SK-N-MC (cell line): ENCODE data around the gene GPRC5D.

Experiments
- DNase-seq: peaks from one replicate; pipeline ENCODE4 v3.0.0-alpha.2; 2011; ENCODE audit warnings: low read depth, low spot score
- H3K27ac ChIP-seq: fragments of 200-600 bp; sonication (generic); 2 replicates; pipeline ENCODE4 v1.5.1; 2016; ENCODE audit warnings: mixed run types
- H3K36me3 ChIP-seq: fragments of 200-600 bp; sonication (generic); 2 replicates; pipeline ENCODE4 v1.6.1; 2017; ENCODE audit warnings: antibody characterized with exemption, low read length, mixed read lengths; ENCODE audit not compliant: insufficient read depth
- H3K4me3 ChIP-seq: fragments of 200-600 bp; sonication (generic); 2 replicates; pipeline ENCODE4 v1.5.1; 2016
- H3K9ac ChIP-seq: fragments of 200-600 bp; sonication (generic); 2 replicates; pipeline ENCODE4 v1.8.0; 2017; ENCODE audit warnings: mixed run types, mixed read lengths; ENCODE audit not compliant: insufficient read length
- H3K9me3 ChIP-seq: fragments of 200-600 bp; sonication (generic); 2 replicates; pipeline ENCODE4 v1.6.1; 2017; ENCODE audit warnings: low read depth, mild to moderate bottlenecking, antibody characterized with exemption, low read length, moderate library complexity, mixed read lengths
- EZH2 ChIP-seq: fragments of 200-600 bp; sonication (generic); IDR thresholded peaks from one replicate; pipeline ENCODE4 v1.6.1; 2017; ENCODE audit warnings: antibody characterized with exemption
- FOXP2 ChIP-seq: optimal IDR thresholded peaks from 2 replicates; pipeline ENCODE3; 2011; ENCODE audit warnings: mild to moderate bottlenecking, moderate library complexity; ENCODE audit not compliant: insufficient read depth; ENCODE audit errors: extremely low read length, control extremely low read depth
- POLR2AphosphoS5 ChIP-seq: IDR thresholded peaks from 2 replicates; pipeline ENCODE4 v1.6.1; 2012; ENCODE audit warnings: mild to moderate bottlenecking, low read depth, low read length, borderline replicate concordance

The GPRC5D gene

DNA sequence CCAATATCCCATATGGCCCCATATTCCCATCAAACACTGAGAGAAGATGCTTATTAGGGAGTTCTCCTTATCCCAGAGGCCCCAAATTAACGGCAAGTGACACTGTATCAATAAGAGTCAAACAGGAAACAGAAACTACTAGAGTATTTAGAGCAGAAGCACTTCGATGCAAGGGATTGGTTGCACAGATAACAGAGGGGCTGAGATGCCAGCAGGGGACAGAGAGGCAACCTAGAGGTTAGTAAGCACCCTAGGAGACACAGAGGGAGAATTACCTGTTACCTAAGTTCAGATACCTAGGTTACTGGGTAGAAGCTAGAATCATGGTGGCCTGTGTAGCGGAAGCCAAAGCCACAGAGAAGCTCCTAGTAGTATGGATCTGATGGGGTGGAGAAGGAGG is 45.2 kb upstream of the GPRC5D start:
- Histone ChIP-seq H3K36me3 (no peaks in the 10 kb centered on the region), H3K9me3 (no peaks in the 10 kb centered on the region), H3K9ac (no peak overlapping the region), H3K4me3 (no peak overlapping the region), H3K27ac (no peak overlapping the region)
- TF ChIP-seq EZH2, result no peak
- no peak for TF ChIP-seq POLR2AphosphoS5
- no peak for TF ChIP-seq FOXP2
- DNase-seq, result no peak

- H3K9ac ChIP-seq, result no peak overlapping the region
- DNase-seq, result no peak
- no peak for TF ChIP-seq POLR2AphosphoS5
- TF ChIP-seq FOXP2, result no peak
- no peak for TF ChIP-seq EZH2
- H3K36me3 ChIP-seq, result no peaks in the 10 kb centered on the region
- no peak overlapping the region for H3K27ac ChIP-seq
- H3K9me3 ChIP-seq, result no peaks in the 10 kb centered on the region
- H3K4me3 ChIP-seq, result no peak overlapping the region
Measured at GRCh38 chr12:12996209-12996608, 44.2 kb upstream of the GPRC5D start.

DNA sequence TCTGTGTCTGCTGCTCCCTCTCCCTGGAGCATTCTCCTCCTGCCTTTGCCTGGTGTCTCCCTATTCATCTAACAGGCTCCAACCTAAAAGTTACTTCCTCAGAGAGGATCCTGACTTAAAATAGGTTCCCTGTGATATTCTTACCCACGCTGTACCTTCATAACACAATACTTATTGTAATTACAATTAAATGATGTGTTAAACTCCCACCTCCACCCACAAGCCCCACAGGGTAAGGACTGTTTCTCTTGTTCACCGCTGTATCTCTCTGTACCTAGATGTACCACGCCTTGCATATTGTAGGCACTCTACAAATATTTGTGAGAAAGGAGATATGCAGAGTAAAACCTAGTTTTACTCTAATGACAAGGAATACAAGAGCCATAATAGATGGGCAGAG is 43.1 kb upstream of the GPRC5D start:
- no peaks in the 10 kb centered on the region for H3K36me3 ChIP-seq
- no peak overlapping the region for H3K4me3 ChIP-seq
- H3K9ac ChIP-seq, result no peak overlapping the region
- no peak overlapping the region for H3K27ac ChIP-seq
- no peaks in the 10 kb centered on the region for H3K9me3 ChIP-seq
- DNase-seq, result no peak
- TF ChIP-seq POLR2AphosphoS5 (no peak), FOXP2 (no peak), EZH2 (no peak)

DNA sequence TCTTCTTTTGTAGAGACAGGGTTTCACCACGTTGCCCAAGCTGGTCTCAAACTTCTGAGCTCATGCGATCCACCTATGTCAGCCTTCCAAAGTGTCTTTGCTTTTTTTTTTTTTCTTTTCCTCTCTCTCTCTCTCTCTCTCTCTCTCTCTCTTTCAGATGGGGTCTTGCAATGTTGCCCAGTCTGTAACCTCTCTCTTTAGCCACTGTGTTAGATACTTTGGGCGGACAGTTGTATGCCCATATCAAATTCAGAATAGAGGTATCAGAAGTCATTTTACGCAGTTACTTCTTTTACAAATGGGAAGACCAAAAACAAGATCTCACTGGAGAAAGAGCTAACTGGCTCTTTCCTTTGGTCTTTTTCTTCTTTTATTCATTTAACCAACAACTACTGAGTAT is 41.4 kb upstream of the GPRC5D start:
- Histone ChIP-seq H3K4me3 (no peak overlapping the region), H3K36me3 (peaks cover 9% of the 10 kb centered on the region), H3K9me3 (no peaks in the 10 kb centered on the region), H3K27ac (no peak overlapping the region), H3K9ac (no peak overlapping the region)
- TF ChIP-seq POLR2AphosphoS5 (no peak), EZH2 (no peak)
- no peak for DNase-seq

- Histone ChIP-seq H3K36me3 (peaks cover 17% of the 10 kb centered on the region), H3K9me3 (no peaks in the 10 kb centered on the region), H3K27ac (peak overlapping the region; percentile 89), H3K9ac (peak overlapping the region; percentile 34), H3K4me3 (peak overlapping the region; percentile 47)
- DNase-seq, result peak; percentile 59
- TF ChIP-seq FOXP2 (no peak), EZH2 (no peak), POLR2AphosphoS5 (no peak)
Measured at GRCh38 chr12:12992418-12993130, 40.6 kb upstream of the GPRC5D start.

DNA sequence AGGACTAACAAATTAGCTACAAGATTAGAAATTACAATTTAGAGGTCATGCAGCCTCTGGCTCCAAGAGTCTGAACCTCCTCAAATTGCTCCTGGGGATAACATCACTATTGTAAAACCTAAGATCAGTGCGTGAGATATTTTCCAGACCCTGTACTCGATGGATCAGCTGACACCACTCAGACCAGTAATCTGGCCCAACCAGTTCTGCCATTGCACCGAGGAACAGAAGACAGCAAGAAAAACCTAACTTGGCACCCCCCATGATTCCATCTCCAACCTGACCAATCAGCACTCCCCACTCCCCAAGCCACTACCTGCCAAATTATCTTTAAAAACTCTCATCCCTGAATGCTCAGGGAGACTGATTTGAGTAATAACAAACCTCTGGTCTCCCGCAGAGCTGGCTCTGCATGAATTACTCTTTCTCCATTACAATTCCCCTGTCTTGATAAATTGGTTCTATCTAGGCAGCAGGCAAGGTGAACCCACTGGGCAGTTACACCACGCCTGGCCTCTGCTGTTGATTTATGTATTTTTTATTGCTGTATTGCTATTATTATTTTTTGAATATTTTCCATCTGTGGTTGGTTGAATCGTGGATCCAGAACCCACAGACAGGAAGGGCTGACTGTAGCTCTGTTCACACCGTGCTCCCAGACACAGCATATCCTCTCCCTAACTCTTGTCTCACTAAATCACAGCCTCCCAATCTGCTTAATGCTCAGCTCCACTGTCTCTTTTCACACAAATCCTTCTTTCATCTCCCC is 38.9 kb upstream of the GPRC5D start:
- H3K36me3 ChIP-seq, result peaks cover 30% of the 10 kb centered on the region
- no peak for DNase-seq
- no peak overlapping the region for H3K4me3 ChIP-seq
- H3K27ac ChIP-seq, result no peak overlapping the region
- no peak for TF ChIP-seq EZH2
- no peak for TF ChIP-seq POLR2AphosphoS5
- no peak for TF ChIP-seq FOXP2
- H3K9ac ChIP-seq, result no peak overlapping the region
- no peaks in the 10 kb centered on the region for H3K9me3 ChIP-seq

GRCh38 chr12:12987421-12987820 is 35.5 kb upstream of the GPRC5D start:
- DNase-seq, result no peak
- TF ChIP-seq POLR2AphosphoS5 (no peak), FOXP2 (no peak), EZH2 (no peak)
- Histone ChIP-seq H3K27ac (0 out of 2 replicates have a peak overlapping the region, but pooled peaks have one; percentile 44), H3K36me3 (peaks cover 44% of the 10 kb centered on the region), H3K4me3 (no peak overlapping the region), H3K9me3 (no peaks in the 10 kb centered on the region), H3K9ac (no peak overlapping the region)

DNA sequence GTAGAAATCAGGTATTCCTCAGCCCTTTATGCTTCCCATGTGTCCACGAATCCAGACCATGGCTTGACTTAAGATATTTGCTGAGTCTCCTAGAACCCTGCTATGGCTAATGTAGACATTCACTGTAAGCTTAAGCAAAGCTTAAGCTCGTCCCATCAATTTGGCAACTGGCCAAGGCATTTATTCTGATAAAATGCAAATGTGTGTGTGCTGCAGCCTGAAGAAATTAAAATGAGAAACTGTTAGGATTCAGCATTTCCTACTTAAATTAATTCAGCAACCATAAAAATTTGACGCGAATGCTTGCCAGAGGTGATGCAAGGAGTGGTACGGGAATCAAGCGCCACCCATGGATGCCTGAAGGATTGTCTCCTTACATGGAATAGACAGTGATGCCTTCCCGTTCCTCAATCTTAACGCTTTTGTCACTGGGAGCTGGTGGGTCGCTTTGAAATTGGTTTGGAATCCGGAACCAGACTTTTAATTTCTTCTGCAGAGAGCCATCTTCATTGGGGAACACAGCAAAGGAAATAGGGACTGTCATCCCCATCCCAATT is 34.9 kb upstream of the GPRC5D start:
- Histone ChIP-seq H3K9me3 (no peaks in the 10 kb centered on the region), H3K4me3 (no peak overlapping the region), H3K9ac (no peak overlapping the region), H3K27ac (0 out of 2 replicates have a peak overlapping the region, but pooled peaks have one; percentile 44), H3K36me3 (peaks cover 44% of the 10 kb centered on the region)
- peak; percentile 67 for DNase-seq
- no peak for TF ChIP-seq POLR2AphosphoS5
- TF ChIP-seq FOXP2, result no peak
- TF ChIP-seq EZH2, result no peak
